Caco-2 (cell line): ENCODE data around the gene SLC19A1. TPM values are rescaled to one million over a fixed set of nuclear protein-coding genes. Genes with fewer than 3 reads are reported as not detected.

Source experiments
- BruUV-seq: library from RNA; stranded (reverse); fragments of 400-500 nt; replicated peaks from 2 replicates; lab custom pipeline; 2021; lab: Mats Ljungman, UMichigan
- CTCF ChIA-PET: fragments of 300-600 bp; sonication (Branson Sonifier 250); formaldehyde crosslinking; loops from one replicate; lab custom pipeline; 2022; ENCODE audit warnings: antibody characterized with exemption; lab: Charles Lee
- POLR2A ChIA-PET: fragments of 300-600 bp; sonication (Branson Sonifier 250); formaldehyde crosslinking; loops from one replicate; lab custom pipeline; 2022; ENCODE audit warnings: antibody characterized with exemption; lab: Charles Lee
- DNase-seq, 2 experiments: peaks; one replicate each; pipeline versions ENCODE4 v3.0.0 to v3.0.0-alpha.2; 2020 to 2022
- H3K27me3 ChIP-seq: replicated peaks from 2 replicates; pipeline ENCODE4 v1.6.0; 2011; ENCODE audit warnings: low read length; ENCODE audit not compliant: control insufficient read depth, insufficient read depth
- H3K36me3 ChIP-seq: 2 replicates; pipeline ENCODE4 v1.5.1; 2011; ENCODE audit warnings: low read length; ENCODE audit not compliant: control insufficient read depth, insufficient read depth
- H3K4me1 ChIP-seq: fragments of 250-450 bp; sonication (Bioruptor Pico); 2 replicates; pipeline ENCODE4 v1.5.1; 2020; ENCODE audit warnings: mild to moderate bottlenecking
- H3K4me3 ChIP-seq: 2 replicates; pipeline ENCODE4 v1.5.1; 2011; ENCODE audit warnings: low read depth, mild to moderate bottlenecking, control low read depth, low read length
- H3K9me3 ChIP-seq: fragments of 250-450 bp; sonication (Bioruptor Pico); 2 replicates; pipeline ENCODE4 v1.5.1; 2020; ENCODE audit warnings: mild to moderate bottlenecking, moderate library complexity
- H3K27ac Mint-ChIP-seq: one replicate; pipeline ENCODE4 v1.8.0; 2022; ENCODE audit warnings: mixed read lengths; ENCODE audit not compliant: unreplicated experiment
- H3K27me3 Mint-ChIP-seq: one replicate; pipeline ENCODE4 v1.8.0; 2022; ENCODE audit warnings: mixed read lengths; ENCODE audit not compliant: insufficient read depth, unreplicated experiment
- H3K36me3 Mint-ChIP-seq: one replicate; pipeline ENCODE4 v1.8.0; 2022; ENCODE audit warnings: mild to moderate bottlenecking, mixed read lengths; ENCODE audit not compliant: insufficient read depth, unreplicated experiment
- H3K4me1 Mint-ChIP-seq: one replicate; pipeline ENCODE4 v1.8.0; 2022; ENCODE audit warnings: low read depth, mixed read lengths; ENCODE audit not compliant: unreplicated experiment
- H3K4me3 Mint-ChIP-seq: one replicate; pipeline ENCODE4 v1.8.0; 2022; ENCODE audit warnings: mild to moderate bottlenecking, moderate library complexity, mixed read lengths; ENCODE audit not compliant: unreplicated experiment
- H3K9me3 Mint-ChIP-seq: one replicate; pipeline ENCODE4 v1.8.0; 2022; ENCODE audit warnings: mixed read lengths; ENCODE audit not compliant: unreplicated experiment
- intact Hi-C: fragments of 100-400 bp; cut with micrococcal nuclease; formaldehyde crosslinking; loops from one replicate; pipeline ENCODE4 v1.10.0; 2022; ENCODE audit not compliant: unreplicated experiment
- total RNA-seq: library from RNA; stranded (reverse); gene quantifications from 2 replicates; pipeline ENCODE4 v1.2.3, GENCODE V29; 2022
- TF ChIP-seq, protein P1 (sequence below), 2 experiments: fragments of 200-600 bp in 1 of 2; IDR thresholded peaks; 1 replicate in 1 of 2; 2 replicates in 1 of 2; pipeline versions ENCODE4 v1.5.1 to v1.8.0; 2011 to 2022; ENCODE audit warnings: antibody characterized with exemption in 1 of 2, control low read depth in 1 of 2, inconsistent platforms in 1 of 2, low read depth in 1 of 2, low read length in 1 of 2, mild to moderate bottlenecking in 1 of 2, moderate library complexity in 1 of 2; ENCODE audit not compliant: insufficient read depth in 1 of 2, severe bottlenecking in 1 of 2, unreplicated experiment in 1 of 2

The SLC19A1 gene
- total RNA-seq, 1 experiment from 2014 or later = 45.4 TPM

DNA sequence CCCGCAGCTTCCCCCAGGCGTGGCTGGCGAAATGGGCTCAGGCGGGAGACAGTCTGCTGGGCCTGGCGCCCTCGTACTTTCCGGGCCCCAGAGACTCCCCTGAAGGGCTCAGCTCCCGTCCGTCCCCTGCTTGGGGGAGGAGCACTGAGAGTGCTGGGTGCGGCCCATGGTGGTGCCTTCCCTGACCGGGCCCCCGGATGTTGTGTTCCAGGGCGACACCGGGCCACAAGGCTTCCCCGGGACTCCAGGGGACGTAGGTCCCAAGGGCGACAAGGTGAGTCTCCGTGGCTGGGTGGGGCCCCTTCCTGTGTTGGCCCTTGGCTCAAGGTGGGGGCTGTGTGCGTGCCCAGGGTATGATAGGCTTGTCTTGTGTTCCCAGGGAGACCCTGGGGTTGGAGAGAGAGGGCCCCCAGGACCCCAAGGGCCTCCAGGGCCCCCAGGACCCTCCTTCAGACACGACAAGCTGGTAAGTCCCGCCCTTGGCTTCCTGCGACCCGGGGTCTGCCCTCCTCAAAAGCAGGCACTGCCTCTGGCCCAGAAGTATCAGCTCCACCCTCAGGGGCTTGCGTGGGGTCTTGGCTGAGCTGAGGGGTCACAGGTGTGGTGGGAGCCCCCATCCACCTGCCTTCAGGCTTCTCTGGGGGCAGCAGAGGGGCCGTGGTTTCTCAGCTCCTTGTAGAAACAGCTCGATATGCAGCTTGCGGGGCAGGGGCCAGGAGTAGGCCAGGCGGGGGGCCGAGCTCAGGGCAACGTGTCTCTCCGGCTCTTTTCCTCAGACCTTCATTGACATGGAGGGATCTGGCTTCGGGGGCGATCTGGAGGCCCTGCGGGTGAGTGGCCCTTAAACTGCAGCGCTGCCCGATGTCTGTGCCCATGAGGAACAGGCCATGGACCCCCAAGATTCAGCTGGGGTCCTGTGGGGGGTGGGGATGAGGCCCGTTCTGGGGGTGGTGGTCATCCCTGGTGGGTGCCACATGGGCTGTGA lies 62.3 kb downstream of the SLC19A1 start:
- Mint-ChIP-seq H3K36me3 (peaks cover 73% of the 10 kb centered on the region), H3K4me3 (no peak overlapping the region), H3K27ac (no peak overlapping the region), H3K4me1 (peaks cover 7% of the 10 kb centered on the region), H3K9me3 (no peaks in the 10 kb centered on the region), H3K27me3 (no peaks in the 10 kb centered on the region)
- ChIA-PET CTCF (no interaction called here), POLR2A (no interaction called here)
- TF ChIP-seq, protein P1, sequence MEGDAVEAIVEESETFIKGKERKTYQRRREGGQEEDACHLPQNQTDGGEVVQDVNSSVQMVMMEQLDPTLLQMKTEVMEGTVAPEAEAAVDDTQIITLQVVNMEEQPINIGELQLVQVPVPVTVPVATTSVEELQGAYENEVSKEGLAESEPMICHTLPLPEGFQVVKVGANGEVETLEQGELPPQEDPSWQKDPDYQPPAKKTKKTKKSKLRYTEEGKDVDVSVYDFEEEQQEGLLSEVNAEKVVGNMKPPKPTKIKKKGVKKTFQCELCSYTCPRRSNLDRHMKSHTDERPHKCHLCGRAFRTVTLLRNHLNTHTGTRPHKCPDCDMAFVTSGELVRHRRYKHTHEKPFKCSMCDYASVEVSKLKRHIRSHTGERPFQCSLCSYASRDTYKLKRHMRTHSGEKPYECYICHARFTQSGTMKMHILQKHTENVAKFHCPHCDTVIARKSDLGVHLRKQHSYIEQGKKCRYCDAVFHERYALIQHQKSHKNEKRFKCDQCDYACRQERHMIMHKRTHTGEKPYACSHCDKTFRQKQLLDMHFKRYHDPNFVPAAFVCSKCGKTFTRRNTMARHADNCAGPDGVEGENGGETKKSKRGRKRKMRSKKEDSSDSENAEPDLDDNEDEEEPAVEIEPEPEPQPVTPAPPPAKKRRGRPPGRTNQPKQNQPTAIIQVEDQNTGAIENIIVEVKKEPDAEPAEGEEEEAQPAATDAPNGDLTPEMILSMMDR (IDR thresholded peaks at IDR 0.05; ENCODE audit: insufficient read depth in 1 of 2, low read depth in 1 of 2, low read length in 1 of 2, severe bottlenecking in 1 of 2, unreplicated experiment in 1 of 2) = no peak
- Histone ChIP-seq H3K36me3 (peaks cover 10% of the 10 kb centered on the region; the same call in 1 of the 2 replicates), H3K4me1 (no peaks in the 10 kb centered on the region), H3K27me3 (no peaks in the 10 kb centered on the region), H3K9me3 (no peaks in the 10 kb centered on the region), H3K4me3 (no peak overlapping the region)
- no TSS peak for BruUV-seq
- intact Hi-C loops = no loop called here
- DNase-seq = no peak

DNA sequence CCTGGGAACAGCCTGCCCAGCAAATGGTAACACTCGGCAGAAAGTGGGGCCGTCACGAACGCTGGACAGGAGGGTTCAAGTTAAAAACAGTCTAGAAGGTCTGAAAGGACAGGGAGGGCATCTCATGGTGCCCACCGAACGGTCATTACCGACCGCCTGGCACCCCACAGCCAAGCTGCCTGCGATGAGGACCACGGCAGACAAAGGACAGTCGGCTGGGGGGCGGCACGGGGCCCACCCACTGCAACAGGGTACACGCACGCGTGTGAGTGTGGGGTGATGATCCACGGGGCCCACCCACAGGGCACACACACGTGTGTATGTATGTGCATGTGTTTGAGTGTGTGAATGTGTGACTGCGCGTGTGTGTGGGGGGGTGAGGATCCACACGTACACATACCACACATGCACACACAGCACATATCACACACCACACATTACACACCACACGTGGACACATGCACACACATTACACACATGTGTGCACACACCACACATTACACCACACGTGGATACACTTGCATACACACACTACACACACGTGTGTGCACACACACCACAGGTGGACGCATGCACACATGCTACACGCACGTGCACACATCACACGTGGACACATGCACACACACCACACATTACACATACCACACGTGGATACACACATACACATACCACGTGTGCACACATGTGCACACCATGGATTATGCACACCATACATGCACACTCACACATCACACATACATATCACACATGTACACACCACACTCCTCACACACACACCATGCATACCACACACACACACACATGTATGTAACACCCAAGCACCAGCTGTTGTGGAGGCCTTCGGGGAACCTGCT lies 63.2 kb downstream of the SLC19A1 start:
- peaks cover 7% of the 10 kb centered on the region; the same call in 1 of the 2 replicates for H3K36me3 ChIP-seq
- no peak for DNase-seq
- no peaks in the 10 kb centered on the region for H3K9me3 ChIP-seq
- BruUV-seq = no TSS peak
- H3K27me3 ChIP-seq = no peaks in the 10 kb centered on the region
- TF ChIP-seq, protein P1 (IDR thresholded peaks at IDR 0.05; ENCODE audit: insufficient read depth in 1 of 2, low read depth in 1 of 2, low read length in 1 of 2, severe bottlenecking in 1 of 2, unreplicated experiment in 1 of 2) = no peak
- CTCF ChIA-PET = no interaction called here
- intact Hi-C loops = no loop called here
- Mint-ChIP-seq H3K27me3 (no peaks in the 10 kb centered on the region), H3K27ac (no peak overlapping the region), H3K4me1 (peaks cover 12% of the 10 kb centered on the region), H3K36me3 (peaks cover 74% of the 10 kb centered on the region), H3K9me3 (no peaks in the 10 kb centered on the region), H3K4me3 (no peak overlapping the region)
- POLR2A ChIA-PET = no interaction called here
- no peak overlapping the region for H3K4me3 ChIP-seq
- no peaks in the 10 kb centered on the region for H3K4me1 ChIP-seq

DNA sequence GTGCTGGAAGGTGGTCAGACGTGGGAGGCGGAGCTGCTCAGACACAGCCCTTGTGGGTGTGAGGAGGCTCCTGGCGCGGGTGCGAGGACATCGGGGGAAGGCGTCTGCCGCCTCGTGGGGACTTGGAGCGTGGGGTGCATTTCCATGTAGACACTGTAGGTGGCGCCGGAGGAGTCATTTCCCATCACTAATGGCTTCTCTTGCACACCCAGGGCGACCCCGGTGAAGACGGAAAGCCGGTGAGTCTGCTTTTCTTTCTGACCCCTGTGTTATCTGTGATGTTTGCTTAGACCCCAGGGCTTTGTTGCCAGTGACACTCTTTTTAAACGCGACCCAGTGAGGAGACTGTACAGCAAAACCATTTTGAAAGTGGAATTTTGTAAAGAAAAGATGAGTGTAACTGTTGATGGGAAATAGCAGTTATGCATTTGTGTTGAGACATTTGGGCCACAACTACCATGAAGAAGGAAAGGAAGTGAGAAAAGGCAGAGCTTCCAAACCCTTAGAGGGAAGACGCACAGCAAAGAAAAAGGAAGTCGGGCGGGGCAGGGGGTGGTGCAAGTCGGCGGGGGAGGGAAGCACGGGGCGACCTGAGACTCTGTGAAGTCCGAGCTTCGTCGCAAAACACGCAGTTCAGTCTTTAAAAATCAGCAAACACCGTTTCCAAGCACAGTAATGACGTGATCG lies 64.0 kb downstream of the SLC19A1 start:
- no TSS peak for BruUV-seq
- no peaks in the 10 kb centered on the region for H3K27me3 Mint-ChIP-seq
- Histone ChIP-seq H3K9me3 (no peaks in the 10 kb centered on the region), H3K4me1 (no peaks in the 10 kb centered on the region), H3K27me3 (no peaks in the 10 kb centered on the region), H3K36me3 (peaks cover 6% of the 10 kb centered on the region; the same call in 1 of the 2 replicates), H3K4me3 (no peak overlapping the region)
- H3K4me3 Mint-ChIP-seq = no peak overlapping the region
- intact Hi-C loops = no loop called here
- H3K9me3 Mint-ChIP-seq = no peaks in the 10 kb centered on the region
- peaks cover 14% of the 10 kb centered on the region for H3K4me1 Mint-ChIP-seq
- TF ChIP-seq, protein P1 (IDR thresholded peaks at IDR 0.05; ENCODE audit: insufficient read depth in 1 of 2, low read depth in 1 of 2, low read length in 1 of 2, severe bottlenecking in 1 of 2, unreplicated experiment in 1 of 2) = peak; percentile 51 to 65
- ChIA-PET CTCF (no interaction called here), POLR2A (no interaction called here)
- no peak overlapping the region for H3K27ac Mint-ChIP-seq
- peak; percentile 55 for DNase-seq
- peaks cover 72% of the 10 kb centered on the region for H3K36me3 Mint-ChIP-seq
